ENCODE measurements around the gene PLSCR4.

Gene PLSCR4

GRCh38 chr3:146189519-146190173, 61.3 kb downstream of the PLSCR4 start:
- DNase-seq = no peak

- no peak for DNase-seq
These were observed 63.5 kb downstream of the PLSCR4 start for GRCh38 chr3:146187334-146187950.

- DNase-seq = no peak
These were observed 66.5 kb downstream of the PLSCR4 start for GRCh38 chr3:146184241-146185015.

GRCh38 chr3:146181216-146181615, 69.7 kb downstream of the PLSCR4 start:
- no peak for DNase-seq

- DNase-seq = no peak
These were observed 70.5 kb downstream of the PLSCR4 start for GRCh38 chr3:146180376-146180775.

GRCh38 chr3:146178006-146178689, 72.8 kb downstream of the PLSCR4 start:
- no peak for DNase-seq

GRCh38 chr3:146177519-146177918, 73.4 kb downstream of the PLSCR4 start:
- no peak for DNase-seq

- no peak for DNase-seq
These were observed 73.8 kb downstream of the PLSCR4 start for GRCh38 chr3:146177072-146177471.

GRCh38 chr3:146172586-146172985, 78.3 kb downstream of the PLSCR4 start:
- DNase-seq = no peak

- DNase-seq = no peak
These were observed 80.3 kb downstream of the PLSCR4 start for GRCh38 chr3:146170591-146170990.

GRCh38 chr3:146169891-146170290, 81.0 kb downstream of the PLSCR4 start:
- no peak for DNase-seq

- no peak for DNase-seq
These were observed 84.1 kb downstream of the PLSCR4 start for GRCh38 chr3:146166826-146167225.

- no peak for DNase-seq
These were observed 84.5 kb downstream of the PLSCR4 start for GRCh38 chr3:146166415-146166821.

GRCh38 chr3:146165877-146166276, 85.0 kb downstream of the PLSCR4 start:
- no peak for DNase-seq

- no peak for DNase-seq
These were observed 85.7 kb downstream of the PLSCR4 start for GRCh38 chr3:146164971-146165769.

- DNase-seq = no peak
These were observed 86.4 kb downstream of the PLSCR4 start for GRCh38 chr3:146164506-146164905.

GRCh38 chr3:146164071-146164470, 86.8 kb downstream of the PLSCR4 start:
- no peak for DNase-seq

- DNase-seq = no peak
These were observed 87.3 kb downstream of the PLSCR4 start for GRCh38 chr3:146163584-146163983.

GRCh38 chr3:146162561-146162960, 88.3 kb downstream of the PLSCR4 start:
- no peak for DNase-seq

GRCh38 chr3:146161663-146162002, 89.3 kb downstream of the PLSCR4 start:
- DNase-seq = no peak

GRCh38 chr3:146160964-146161662, 89.8 kb downstream of the PLSCR4 start, which contains the start of gene PLOD2:
TSS of gene PLOD2 (minus strand) at chr3:146161184. CDS start at chr3:146160989, 195 bp downstream.
- no peak for DNase-seq

Measured in activated CD4-positive, CD25-positive, alpha-beta regulatory T cell (primary cell).